ENCODE results near the gene PRLH. TPM values are rescaled to one million over a fixed set of nuclear protein-coding genes. Genes with fewer than 3 reads are reported as not detected.

PRLH gene
- total and polyA plus RNA-seq, 2 of the 13 experiments (the other 11 are each of a cell fraction or from before 2014, with no cell fraction given), result not detected

DNA sequence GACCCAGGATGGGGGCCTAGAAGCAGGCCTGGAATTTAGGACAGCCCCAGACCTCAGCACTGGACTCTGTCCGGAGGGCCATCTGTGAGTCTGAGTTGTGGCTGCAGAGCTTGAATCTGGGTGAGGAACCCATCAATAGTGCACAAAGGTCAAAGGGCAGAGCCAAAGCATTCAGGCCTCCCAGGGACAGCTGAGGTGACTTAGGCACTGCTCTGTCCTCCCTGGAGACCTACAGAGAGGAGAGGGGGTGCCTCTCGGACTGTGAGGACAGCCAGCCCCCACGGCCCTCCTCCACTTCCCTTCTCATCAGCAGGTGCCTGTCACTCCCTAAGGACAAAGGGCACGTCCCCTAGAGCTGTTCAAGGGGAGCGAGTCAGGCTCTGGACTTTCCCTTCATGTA is 25.1 kb upstream of the PRLH start (continued):
- TF ChIP-seq, protein P1, sequence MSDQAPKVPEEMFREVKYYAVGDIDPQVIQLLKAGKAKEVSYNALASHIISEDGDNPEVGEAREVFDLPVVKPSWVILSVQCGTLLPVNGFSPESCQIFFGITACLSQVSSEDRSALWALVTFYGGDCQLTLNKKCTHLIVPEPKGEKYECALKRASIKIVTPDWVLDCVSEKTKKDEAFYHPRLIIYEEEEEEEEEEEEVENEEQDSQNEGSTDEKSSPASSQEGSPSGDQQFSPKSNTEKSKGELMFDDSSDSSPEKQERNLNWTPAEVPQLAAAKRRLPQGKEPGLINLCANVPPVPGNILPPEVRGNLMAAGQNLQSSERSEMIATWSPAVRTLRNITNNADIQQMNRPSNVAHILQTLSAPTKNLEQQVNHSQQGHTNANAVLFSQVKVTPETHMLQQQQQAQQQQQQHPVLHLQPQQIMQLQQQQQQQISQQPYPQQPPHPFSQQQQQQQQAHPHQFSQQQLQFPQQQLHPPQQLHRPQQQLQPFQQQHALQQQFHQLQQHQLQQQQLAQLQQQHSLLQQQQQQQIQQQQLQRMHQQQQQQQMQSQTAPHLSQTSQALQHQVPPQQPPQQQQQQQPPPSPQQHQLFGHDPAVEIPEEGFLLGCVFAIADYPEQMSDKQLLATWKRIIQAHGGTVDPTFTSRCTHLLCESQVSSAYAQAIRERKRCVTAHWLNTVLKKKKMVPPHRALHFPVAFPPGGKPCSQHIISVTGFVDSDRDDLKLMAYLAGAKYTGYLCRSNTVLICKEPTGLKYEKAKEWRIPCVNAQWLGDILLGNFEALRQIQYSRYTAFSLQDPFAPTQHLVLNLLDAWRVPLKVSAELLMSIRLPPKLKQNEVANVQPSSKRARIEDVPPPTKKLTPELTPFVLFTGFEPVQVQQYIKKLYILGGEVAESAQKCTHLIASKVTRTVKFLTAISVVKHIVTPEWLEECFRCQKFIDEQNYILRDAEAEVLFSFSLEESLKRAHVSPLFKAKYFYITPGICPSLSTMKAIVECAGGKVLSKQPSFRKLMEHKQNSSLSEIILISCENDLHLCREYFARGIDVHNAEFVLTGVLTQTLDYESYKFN (CRISPR knock-in tag; conservative IDR thresholded peaks at IDR 0.05), result peak; percentile 34; the same call in 1 of the 2 replicates
- TF ChIP-seq, protein P2, sequence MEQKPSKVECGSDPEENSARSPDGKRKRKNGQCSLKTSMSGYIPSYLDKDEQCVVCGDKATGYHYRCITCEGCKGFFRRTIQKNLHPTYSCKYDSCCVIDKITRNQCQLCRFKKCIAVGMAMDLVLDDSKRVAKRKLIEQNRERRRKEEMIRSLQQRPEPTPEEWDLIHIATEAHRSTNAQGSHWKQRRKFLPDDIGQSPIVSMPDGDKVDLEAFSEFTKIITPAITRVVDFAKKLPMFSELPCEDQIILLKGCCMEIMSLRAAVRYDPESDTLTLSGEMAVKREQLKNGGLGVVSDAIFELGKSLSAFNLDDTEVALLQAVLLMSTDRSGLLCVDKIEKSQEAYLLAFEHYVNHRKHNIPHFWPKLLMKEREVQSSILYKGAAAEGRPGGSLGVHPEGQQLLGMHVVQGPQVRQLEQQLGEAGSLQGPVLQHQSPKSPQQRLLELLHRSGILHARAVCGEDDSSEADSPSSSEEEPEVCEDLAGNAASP (CRISPR knock-in tag; IDR thresholded peaks at IDR 0.05; ENCODE audit: borderline replicate concordance), result peak; percentile 13; the same call in 1 of the 2 replicates
- TF ChIP-seq GATAD2A (CRISPR knock-in tag; IDR thresholded peaks at IDR 0.05), result no peak
- TF ChIP-seq AKAP8 (CRISPR knock-in tag; IDR thresholded peaks at IDR 0.05), result no peak
- TF ChIP-seq, protein P3, sequence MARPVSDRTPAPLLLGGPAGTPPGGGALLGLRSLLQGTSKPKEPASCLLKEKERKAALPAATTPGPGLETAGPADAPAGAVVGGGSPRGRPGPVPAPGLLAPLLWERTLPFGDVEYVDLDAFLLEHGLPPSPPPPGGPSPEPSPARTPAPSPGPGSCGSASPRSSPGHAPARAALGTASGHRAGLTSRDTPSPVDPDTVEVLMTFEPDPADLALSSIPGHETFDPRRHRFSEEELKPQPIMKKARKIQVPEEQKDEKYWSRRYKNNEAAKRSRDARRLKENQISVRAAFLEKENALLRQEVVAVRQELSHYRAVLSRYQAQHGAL (CRISPR knock-in tag; IDR thresholded peaks at IDR 0.05; ENCODE audit: not compliant biosample characterization), result no peak
- no peak for TF ChIP-seq NFYB (CRISPR knock-in tag; IDR thresholded peaks at IDR 0.05)
